IMR-90 (cell line): ENCODE results near the gene ITGAX. TPM values are rescaled to one million over a fixed set of nuclear protein-coding genes. Genes with fewer than 3 reads are reported as not detected.

ENCODE experiments used
- ATAC-seq: fragments of 200-7000 bp; cut with Tn5 transposase; 2 replicates; pipeline ENCODE4 v1.9.1; 2020; ENCODE audit warnings: low read depth, mild to moderate bottlenecking, moderate library complexity
- BruUV-seq: library from RNA; stranded (reverse); fragments of 400-500 nt; replicated peaks from 2 replicates; lab custom pipeline; 2021; lab: Mats Ljungman, UMichigan
- CTCF ChIA-PET: fragments of 300-600 bp; formaldehyde crosslinking; extraction: SDS; loops from one replicate; lab custom pipeline; 2021; ENCODE audit warnings: antibody characterized with exemption; lab: Yijun Ruan, JAX
- POLR2A ChIA-PET: fragments of 300-600 bp; sonication (Branson Sonifier 250); formaldehyde crosslinking; loops from one replicate; lab custom pipeline; 2022; ENCODE audit warnings: antibody characterized with exemption; ENCODE audit not compliant: unreplicated experiment; lab: Charles Lee
- DNase-seq: peaks from one replicate; pipeline ENCODE4 v3.0.0; 2013
- H2AFZ ChIP-seq: replicated peaks from 2 replicates; pipeline ENCODE3; 2013; ENCODE audit warnings: low read length, mild to moderate bottlenecking; ENCODE audit not compliant: poor library complexity
- H2AK5ac ChIP-seq: 2 replicates; pipeline ENCODE4 v1.6.1; 2013; ENCODE audit warnings: low read depth, low read length, inconsistent platforms
- H2AK9ac ChIP-seq: replicated peaks from 2 replicates; pipeline ENCODE3; 2013; ENCODE audit warnings: mild to moderate bottlenecking, low read depth, low read length, moderate library complexity; ENCODE audit not compliant: poor library complexity
- H2BK120ac ChIP-seq: 2 replicates; pipeline ENCODE4 v1.6.1; 2013; ENCODE audit warnings: low read depth, low read length, inconsistent platforms
- H2BK15ac ChIP-seq: 3 replicates; pipeline ENCODE4 v1.6.1; 2013; ENCODE audit warnings: low read depth, low read length, inconsistent platforms
- H2BK20ac ChIP-seq: 2 replicates; pipeline ENCODE4 v1.6.1; 2013; ENCODE audit warnings: low read depth, mild to moderate bottlenecking, inconsistent platforms, low read length, moderate library complexity
- H2BK5ac ChIP-seq: 2 replicates; pipeline ENCODE4 v1.6.1; 2013; ENCODE audit warnings: mild to moderate bottlenecking, low read depth, low read length, inconsistent platforms; ENCODE audit not compliant: poor library complexity, severe bottlenecking
- H3K14ac ChIP-seq: replicated peaks from 2 replicates; pipeline ENCODE4 v1.6.1; 2013; ENCODE audit warnings: low read depth, low read length, inconsistent platforms
- H3K18ac ChIP-seq: 2 replicates; pipeline ENCODE4 v1.6.1; 2013; ENCODE audit warnings: low read depth, low read length, control low read depth
- H3K23ac ChIP-seq: 2 replicates; pipeline ENCODE4 v1.6.1; 2013; ENCODE audit warnings: low read depth, low read length, inconsistent platforms
- H3K27ac ChIP-seq: 2 replicates; pipeline ENCODE4 v1.5.1; 2013; ENCODE audit warnings: mild to moderate bottlenecking, control low read depth, low read length; ENCODE audit not compliant: insufficient read depth
- H3K27me3 ChIP-seq: 2 replicates; pipeline ENCODE4 v1.6.1; 2013; ENCODE audit warnings: low read length; ENCODE audit not compliant: control insufficient read depth, insufficient read depth
- H3K36me3 ChIP-seq: 2 replicates; pipeline ENCODE4 v1.6.1; 2013; ENCODE audit warnings: low read length, mixed read lengths; ENCODE audit not compliant: control insufficient read depth, insufficient read depth
- H3K4ac ChIP-seq: 2 replicates; pipeline ENCODE4 v1.6.1; 2013; ENCODE audit warnings: low read depth, low read length, inconsistent platforms
- H3K4me1 ChIP-seq: 2 replicates; pipeline ENCODE4 v1.6.1; 2013; ENCODE audit warnings: low read length, mixed read lengths; ENCODE audit not compliant: control insufficient read depth, insufficient read depth
- H3K4me2 ChIP-seq: 2 replicates; pipeline ENCODE4 v1.6.1; 2013; ENCODE audit warnings: low read depth, mild to moderate bottlenecking, control low read depth, low read length, moderate library complexity
- H3K4me3 ChIP-seq: 2 replicates; pipeline ENCODE4 v1.5.1; 2013; ENCODE audit warnings: low read depth, mild to moderate bottlenecking, control low read depth, low read length, moderate library complexity; ENCODE audit not compliant: insufficient read depth
- H3K56ac ChIP-seq: 2 replicates; pipeline ENCODE4 v1.6.1; 2013; ENCODE audit warnings: low read length, inconsistent platforms; ENCODE audit not compliant: insufficient read depth; ENCODE audit errors: extremely low read depth
- H3K79me1 ChIP-seq, 2 experiments: 2 replicates each; pipeline ENCODE4 v1.6.1; 2013; ENCODE audit warnings: low read length in 2 of 2, inconsistent platforms in 1 of 2, low read depth in 1 of 2
- H3K9ac ChIP-seq: 2 replicates; pipeline ENCODE4 v1.6.1; 2013; ENCODE audit warnings: low read depth, low read length, control low read depth
- H3K9me1 ChIP-seq: 2 replicates; pipeline ENCODE4 v1.6.1; 2013; ENCODE audit warnings: low read length, inconsistent platforms; ENCODE audit not compliant: insufficient read depth
- H3K9me3 ChIP-seq: 2 replicates; pipeline ENCODE4 v1.6.1; 2013; ENCODE audit warnings: low read length; ENCODE audit not compliant: control insufficient read depth, insufficient read depth
- H4K20me1 ChIP-seq: 2 replicates; pipeline ENCODE4 v1.6.1; 2013; ENCODE audit warnings: low read length, inconsistent platforms; ENCODE audit not compliant: insufficient read depth
- H4K5ac ChIP-seq: 2 replicates; pipeline ENCODE4 v1.6.1; 2013; ENCODE audit warnings: mild to moderate bottlenecking, low read depth, low read length, control low read depth
- H4K8ac ChIP-seq, 2 experiments: 2 replicates each; pipeline ENCODE4 v1.6.1; 2013; ENCODE audit warnings: low read depth in 2 of 2, low read length in 2 of 2, control low read depth in 1 of 2, inconsistent platforms in 1 of 2
- H4K91ac ChIP-seq: 2 replicates; pipeline ENCODE4 v1.6.1; 2013; ENCODE audit warnings: low read depth, low read length, inconsistent platforms; ENCODE audit not compliant: insufficient read depth
- BHLHE40 ChIP-seq: fragments of 150-350 bp; IDR thresholded peaks from 2 replicates; pipeline ENCODE4 v1.6.1; 2016; ENCODE audit warnings: mild to moderate bottlenecking, low read depth, low read length
- CEBPB ChIP-seq: IDR thresholded peaks from 2 replicates; pipeline ENCODE4 v1.6.1; 2012; ENCODE audit warnings: low read depth, low read length, improper control_type of control experiment
- ELK1 ChIP-seq: fragments of 150-350 bp; IDR thresholded peaks from 2 replicates; pipeline ENCODE4 v1.6.1; 2016; ENCODE audit warnings: low read depth, mild to moderate bottlenecking, low read length, moderate library complexity, borderline replicate concordance
- MAFK ChIP-seq: IDR thresholded peaks from 2 replicates; pipeline ENCODE4 v1.6.1; 2012; ENCODE audit warnings: low read depth, low read length, improper control_type of control experiment
- POLR2A ChIP-seq: IDR thresholded peaks from 2 replicates; pipeline ENCODE4 v1.6.1; 2012; ENCODE audit warnings: mild to moderate bottlenecking, low read depth, low read length
- RAD21 ChIP-seq: IDR thresholded peaks from 2 replicates; pipeline ENCODE4 v1.6.1; 2012; ENCODE audit warnings: low read length, improper control_type of control experiment
- whole genome bisulfite sequencing, 2 experiments: methylation state at CpG; one replicate each; pipeline versions ENCODE4 v1.1.5 to v1.1.7; 2013; ENCODE audit warnings: missing lambda C conversion rate in 2 of 2; ENCODE audit not compliant: insufficient read length in 1 of 2; ENCODE audit errors: extremely low coverage in 2 of 2; 5-methylcytosine and 5-hydroxymethylcytosine counted together
- dilution Hi-C: fragments of 300-500 bp; cut with HindIII; formaldehyde crosslinking; loops from one replicate; pipeline ENCODE4 v1.14.3; 2018; ENCODE audit warnings: low sequenced_read_pairs; ENCODE audit not compliant: unreplicated experiment
- in situ Hi-C: fragments of 300-500 bp; cut with MboI; formaldehyde crosslinking; loops from 3 replicates; pipeline ENCODE4 v1.14.3; 2019; ENCODE audit warnings: low sequenced_read_pairs, inconsistent platforms, mixed read lengths
- intact Hi-C: fragments of 100-400 bp; cut with micrococcal nuclease; formaldehyde crosslinking; loops from 2 replicates; pipeline ENCODE4 v1.10.0; 2022
- polyA plus RNA-seq, 3 experiments: library from polyadenylated mRNA; depleted of rRNA; stranded (reverse); fragments of >200 nt; gene quantifications; 2 replicates each; pipeline ENCODE4 v1.2.3, GENCODE V29; 2012; ENCODE audit warnings: low replicate concordance in 1 of 3
- total RNA-seq: library from RNA; depleted of rRNA; stranded (reverse); fragments of >200 nt; gene quantifications from 2 replicates; pipeline ENCODE4 v1.2.3, GENCODE V29; 2012; rRNA removed

Gene ITGAX
- total and polyA plus RNA-seq, 2 of the 4 experiments (the other 2 are of a cell fraction): 0.09 to 0.18 TPM

DNA sequence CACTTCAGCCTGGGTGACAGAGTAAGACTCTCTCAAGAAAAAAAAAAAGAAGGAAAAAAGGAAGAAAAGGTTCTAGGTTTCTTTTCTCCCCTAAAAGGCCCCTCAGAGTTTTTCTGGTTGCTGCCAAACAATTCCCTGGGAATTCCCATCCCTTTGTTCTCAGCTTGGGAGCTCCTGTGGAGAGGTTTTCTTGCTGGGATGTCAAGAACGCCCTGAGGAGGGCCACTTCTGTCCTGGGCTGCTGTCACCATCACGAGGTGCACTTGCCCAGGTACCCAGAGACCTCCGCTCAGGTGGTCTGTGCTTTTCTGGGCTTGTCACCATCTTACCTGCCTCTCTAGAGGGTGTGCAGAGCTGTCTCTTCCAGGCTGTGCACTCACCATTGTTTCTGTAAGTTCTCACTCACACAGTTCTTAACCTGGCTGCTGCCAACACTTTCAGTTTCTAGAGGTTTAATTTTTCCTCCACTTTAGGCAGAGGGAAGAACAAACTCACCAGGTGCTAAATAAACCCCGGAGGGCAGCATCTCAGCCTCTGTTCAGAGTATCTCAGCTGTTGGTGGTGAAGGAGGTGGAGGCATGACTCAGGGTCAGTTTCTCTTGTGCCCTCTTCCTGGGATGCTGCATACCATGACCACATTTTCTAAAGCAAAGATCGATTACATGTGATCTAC is 75.5 kb downstream of the ITGAX start:
- TF ChIP-seq ELK1 (no peak), MAFK (no peak), BHLHE40 (no peak), RAD21 (no peak), POLR2A (no peak), CEBPB (no peak)
- no peak overlapping the region for H2BK120ac ChIP-seq
- 7% methylated on average over 2 of the region's 5 CpGs; no CpG with 5 or more reads in 1 of the 2 experiments for WGBS, 2 experiments
- H3K9me1 ChIP-seq: no peaks in the 10 kb centered on the region
- H3K9me3 ChIP-seq: no peaks in the 10 kb centered on the region; the same call in 1 of the 2 replicates
- H3K4ac ChIP-seq: no peak overlapping the region
- BruUV-seq: no TSS peak
- H3K4me1 ChIP-seq: no peaks in the 10 kb centered on the region
- H3K23ac ChIP-seq: no peak overlapping the region
- H3K14ac ChIP-seq: no peak overlapping the region
- H4K5ac ChIP-seq: no peak overlapping the region
- no peaks in the 10 kb centered on the region for H4K20me1 ChIP-seq
- no peak overlapping the region for H4K91ac ChIP-seq
- no peaks in the 10 kb centered on the region for H3K36me3 ChIP-seq
- ChIA-PET POLR2A (no interaction called here), CTCF (interaction anchor here (1.0 kb wide), 1 partner anchor 22 kb away, joined by 3 read pairs; no protein-coding TSS in a partner anchor)
- H4K8ac ChIP-seq: no peak overlapping the region
- no peak overlapping the region for H2BK20ac ChIP-seq
- no peak for DNase-seq
- H2AK9ac ChIP-seq: no peak overlapping the region
- no peak overlapping the region for H3K9ac ChIP-seq
- H2BK15ac ChIP-seq: no peak overlapping the region
- dilution Hi-C loops (no loop called here), in situ Hi-C loops (no loop called here), intact Hi-C loops (no loop called here)
- H2BK5ac ChIP-seq: no peak overlapping the region
- no peak overlapping the region for H2AK5ac ChIP-seq
- no peak overlapping the region for H3K4me3 ChIP-seq
- no peak overlapping the region for H3K27ac ChIP-seq
- H3K27me3 ChIP-seq: peaks cover 24% of the 10 kb centered on the region
- no peak for ATAC-seq
- no peak overlapping the region for H3K18ac ChIP-seq
- H3K56ac ChIP-seq: no peak overlapping the region
- no peaks in the 10 kb centered on the region for H3K79me1 ChIP-seq
- no peak overlapping the region for H2AFZ ChIP-seq
- no peak overlapping the region for H3K4me2 ChIP-seq

Other genes starting within 250 kb of the ITGAX start
- 24.4 and 26.0 TPM in 2 replicates for gene BCKDK, start 246.8 kb upstream of the ITGAX start, total RNA-seq
- gene BCKDK, start 246.8 kb upstream of the ITGAX start, polyA plus RNA-seq (2012; rRNA removed): 79.3 and 89.7 TPM in 2 replicates
- gene KAT8, start 237.5 kb upstream of the ITGAX start, total RNA-seq: 18.9 and 19.4 TPM in 2 replicates
- gene KAT8, start 237.5 kb upstream of the ITGAX start, polyA plus RNA-seq (2012; rRNA removed): 27.4 and 28.4 TPM in 2 replicates
- gene PRSS8, start 219.4 kb upstream of the ITGAX start, total RNA-seq: not detected in 2 replicates
- gene PRSS8, start 219.4 kb upstream of the ITGAX start, polyA plus RNA-seq (2012; rRNA removed): 0.10 TPM in 1 of 2 replicates, not detected in the other
- under 0.01 and 0.18 TPM in 2 replicates for gene PRSS36, start 205.1 kb upstream of the ITGAX start, total RNA-seq
- 0.55 and 0.72 TPM in 2 replicates for gene PRSS36, start 205.1 kb upstream of the ITGAX start, polyA plus RNA-seq (2012; rRNA removed)
- 42.8 and 51.9 TPM in 2 replicates for gene FUS, start 175.0 kb upstream of the ITGAX start, total RNA-seq
- 313 and 340 TPM in 2 replicates for gene FUS, start 175.0 kb upstream of the ITGAX start, polyA plus RNA-seq (2012; rRNA removed)
- 10.2 and 13.1 TPM in 2 replicates for gene PYCARD, start 152.4 kb upstream of the ITGAX start, total RNA-seq
- gene PYCARD, start 152.4 kb upstream of the ITGAX start, polyA plus RNA-seq (2012; rRNA removed): 20.5 and 30.1 TPM in 2 replicates
- gene TRIM72, start 141.1 kb upstream of the ITGAX start, total RNA-seq: not detected in 2 replicates
- not detected in 2 replicates for gene TRIM72, start 141.1 kb upstream of the ITGAX start, polyA plus RNA-seq (2012; rRNA removed)
- gene PYDC1, start 138.0 kb upstream of the ITGAX start, total RNA-seq: not detected in 2 replicates
- gene PYDC1, start 138.0 kb upstream of the ITGAX start, polyA plus RNA-seq (2012; rRNA removed): not detected in 2 replicates
- gene ITGAM, start 95.2 kb upstream of the ITGAX start, total RNA-seq: under 0.01 TPM in 1 of 2 replicates, not detected in the other
- gene ITGAM, start 95.2 kb upstream of the ITGAX start, polyA plus RNA-seq (2012; rRNA removed): not detected in 2 replicates
- gene ITGAD, start 38.2 kb downstream of the ITGAX start, total RNA-seq: not detected in 2 replicates
- gene ITGAD, start 38.2 kb downstream of the ITGAX start, polyA plus RNA-seq (2012; rRNA removed): not detected in 2 replicates
- gene COX6A2, start 73.2 kb downstream of the ITGAX start, total RNA-seq: not detected in 2 replicates
- gene COX6A2, start 73.2 kb downstream of the ITGAX start, polyA plus RNA-seq (2012; rRNA removed): not detected in 2 replicates
- gene ZNF843, start 87.6 kb downstream of the ITGAX start, total RNA-seq: under 0.01 TPM in 2 replicates
- 0.13 and 0.27 TPM in 2 replicates for gene ZNF843, start 87.6 kb downstream of the ITGAX start, polyA plus RNA-seq (2012; rRNA removed)
- gene ARMC5, start 104.3 kb downstream of the ITGAX start, total RNA-seq: 2.3 and 3.1 TPM in 2 replicates
- gene ARMC5, start 104.3 kb downstream of the ITGAX start, polyA plus RNA-seq (2012; rRNA removed): 7.5 and 10.2 TPM in 2 replicates
- gene TGFB1I1, start 117.0 kb downstream of the ITGAX start, total RNA-seq: 24.9 and 30.0 TPM in 2 replicates
- gene TGFB1I1, start 117.0 kb downstream of the ITGAX start, polyA plus RNA-seq (2012; rRNA removed): 118 and 128 TPM in 2 replicates
- gene SLC5A2, start 127.9 kb downstream of the ITGAX start, total RNA-seq: under 0.01 TPM in 1 of 2 replicates, not detected in the other
- 0.10 TPM in 1 of 2 replicates, not detected in the other for gene SLC5A2, start 127.9 kb downstream of the ITGAX start, polyA plus RNA-seq (2012; rRNA removed)
- 22.2 and 22.9 TPM in 2 replicates for gene RUSF1, start 153.2 kb downstream of the ITGAX start, total RNA-seq
- 63.6 and 65.0 TPM in 2 replicates for gene RUSF1, start 153.2 kb downstream of the ITGAX start, polyA plus RNA-seq (2012; rRNA removed)
- not detected in 2 replicates for gene AHSP, start 172.7 kb downstream of the ITGAX start, total RNA-seq
- gene AHSP, start 172.7 kb downstream of the ITGAX start, polyA plus RNA-seq (2012; rRNA removed): not detected in 2 replicates